Smooth muscle cell of bladder (primary cell): ENCODE data around the gene DZIP3. TPM values are rescaled to one million over a fixed set of nuclear protein-coding genes. Genes with fewer than 3 reads are reported as not detected.

Experiments
- total RNA-seq: library from RNA; depleted of rRNA; stranded (reverse); fragments of >200 nt; gene quantifications from 2 replicates; pipeline ENCODE4 v1.2.3, GENCODE V29; 2014

The DZIP3 gene, protein sequence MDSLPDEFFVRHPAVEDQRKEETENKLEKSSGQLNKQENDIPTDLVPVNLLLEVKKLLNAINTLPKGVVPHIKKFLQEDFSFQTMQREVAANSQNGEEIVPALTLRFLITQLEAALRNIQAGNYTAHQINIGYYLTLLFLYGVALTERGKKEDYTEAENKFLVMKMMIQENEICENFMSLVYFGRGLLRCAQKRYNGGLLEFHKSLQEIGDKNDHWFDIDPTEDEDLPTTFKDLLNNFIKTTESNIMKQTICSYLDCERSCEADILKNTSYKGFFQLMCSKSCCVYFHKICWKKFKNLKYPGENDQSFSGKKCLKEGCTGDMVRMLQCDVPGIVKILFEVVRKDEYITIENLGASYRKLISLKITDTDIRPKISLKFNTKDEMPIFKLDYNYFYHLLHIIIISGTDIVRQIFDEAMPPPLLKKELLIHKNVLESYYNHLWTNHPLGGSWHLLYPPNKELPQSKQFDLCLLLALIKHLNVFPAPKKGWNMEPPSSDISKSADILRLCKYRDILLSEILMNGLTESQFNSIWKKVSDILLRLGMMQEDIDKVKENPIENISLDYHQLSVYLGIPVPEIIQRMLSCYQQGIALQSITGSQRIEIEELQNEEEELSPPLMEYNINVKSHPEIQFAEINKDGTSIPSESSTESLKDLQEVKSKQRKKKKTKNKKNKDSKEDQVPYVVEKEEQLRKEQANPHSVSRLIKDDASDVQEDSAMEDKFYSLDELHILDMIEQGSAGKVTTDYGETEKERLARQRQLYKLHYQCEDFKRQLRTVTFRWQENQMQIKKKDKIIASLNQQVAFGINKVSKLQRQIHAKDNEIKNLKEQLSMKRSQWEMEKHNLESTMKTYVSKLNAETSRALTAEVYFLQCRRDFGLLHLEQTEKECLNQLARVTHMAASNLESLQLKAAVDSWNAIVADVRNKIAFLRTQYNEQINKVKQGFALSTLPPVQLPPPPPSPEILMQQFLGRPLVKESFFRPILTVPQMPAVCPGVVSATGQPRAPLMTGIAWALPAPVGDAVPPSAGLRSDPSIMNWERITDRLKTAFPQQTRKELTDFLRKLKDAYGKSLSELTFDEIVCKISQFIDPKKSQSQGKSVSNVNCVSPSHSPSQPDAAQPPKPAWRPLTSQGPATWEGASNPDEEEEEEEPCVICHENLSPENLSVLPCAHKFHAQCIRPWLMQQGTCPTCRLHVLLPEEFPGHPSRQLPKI
- total RNA-seq: 13.8 and 14.2 TPM in 2 replicates

DNA sequence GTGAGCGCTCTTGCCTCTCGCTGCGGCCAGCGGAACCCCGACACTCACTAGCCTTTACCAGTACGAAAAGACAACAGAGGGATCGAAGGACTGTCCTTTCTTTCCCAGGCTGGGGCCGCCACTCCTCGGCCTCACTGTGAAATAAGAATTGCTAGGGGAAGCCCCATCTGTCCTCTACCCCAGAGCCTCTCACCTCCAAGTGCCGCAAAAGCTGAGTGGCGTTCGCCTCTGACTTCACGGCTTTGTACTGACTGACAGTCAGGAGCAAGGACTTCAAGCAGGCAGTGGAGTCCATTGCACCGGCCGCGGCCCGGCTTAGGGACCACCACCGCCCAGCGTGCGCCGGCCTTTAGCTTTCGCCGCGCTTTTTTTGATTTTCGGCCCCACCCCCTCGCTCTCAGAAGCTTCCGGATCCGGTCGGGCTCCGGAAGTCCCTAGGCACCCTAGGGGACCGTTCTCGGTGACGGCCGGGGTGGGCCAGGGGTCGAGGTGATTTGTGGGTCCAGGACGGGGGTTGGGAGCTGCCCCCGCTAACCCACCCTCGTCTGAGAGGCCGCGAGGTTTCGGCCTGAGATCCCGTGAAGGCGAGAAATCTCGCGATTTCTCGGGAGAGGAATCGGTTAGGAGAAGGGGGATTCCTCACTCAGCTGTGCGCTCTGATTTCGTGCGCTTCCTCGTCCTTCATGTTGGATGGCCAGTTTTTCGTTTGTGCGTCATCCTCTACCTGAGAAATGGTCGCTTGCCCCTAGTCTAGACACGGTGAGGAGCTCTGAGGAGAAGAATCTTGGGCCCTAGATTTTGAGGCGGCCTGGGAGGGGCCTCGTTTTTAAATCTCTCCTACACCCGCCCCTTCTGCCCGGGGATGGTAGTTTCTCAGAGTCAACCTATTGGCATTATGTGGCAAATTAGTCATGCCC lies at the start of gene DZIP3, which contains the start of gene CIP2A:
Gene DZIP3, plus strand, starts transcription at position 642 of the 917 bp plus-strand sequence. CDS start 15,685 bp downstream, outside the sequence.
Gene CIP2A, minus strand, starts transcription at position 358 of the 917 bp plus-strand sequence. Its CDS starts 63 bp downstream, at position 295.

Other genes with a start within 250 kb of the DZIP3 start
- 0.57 and 0.92 TPM in 2 replicates for gene MYH15, start 79.1 kb upstream of the DZIP3 start, total RNA-seq
- 4.1 and 4.2 TPM in 2 replicates for gene CIP2A, start 284 bp upstream of the DZIP3 start, total RNA-seq
- gene RETNLB, start 167.7 kb downstream of the DZIP3 start, total RNA-seq: not detected in 2 replicates
- not detected in 2 replicates for gene TRAT1, start 233.1 kb downstream of the DZIP3 start, total RNA-seq